NCI-H128 (cell line): Measurements from ENCODE around the gene TULP1.

Source experiments
- DNase-seq: peaks from one replicate; lab custom pipeline; 2025; ENCODE audit not compliant: unreplicated experiment; lab: John Stamatoyannopoulos, UW

The TULP1 gene

DNA sequence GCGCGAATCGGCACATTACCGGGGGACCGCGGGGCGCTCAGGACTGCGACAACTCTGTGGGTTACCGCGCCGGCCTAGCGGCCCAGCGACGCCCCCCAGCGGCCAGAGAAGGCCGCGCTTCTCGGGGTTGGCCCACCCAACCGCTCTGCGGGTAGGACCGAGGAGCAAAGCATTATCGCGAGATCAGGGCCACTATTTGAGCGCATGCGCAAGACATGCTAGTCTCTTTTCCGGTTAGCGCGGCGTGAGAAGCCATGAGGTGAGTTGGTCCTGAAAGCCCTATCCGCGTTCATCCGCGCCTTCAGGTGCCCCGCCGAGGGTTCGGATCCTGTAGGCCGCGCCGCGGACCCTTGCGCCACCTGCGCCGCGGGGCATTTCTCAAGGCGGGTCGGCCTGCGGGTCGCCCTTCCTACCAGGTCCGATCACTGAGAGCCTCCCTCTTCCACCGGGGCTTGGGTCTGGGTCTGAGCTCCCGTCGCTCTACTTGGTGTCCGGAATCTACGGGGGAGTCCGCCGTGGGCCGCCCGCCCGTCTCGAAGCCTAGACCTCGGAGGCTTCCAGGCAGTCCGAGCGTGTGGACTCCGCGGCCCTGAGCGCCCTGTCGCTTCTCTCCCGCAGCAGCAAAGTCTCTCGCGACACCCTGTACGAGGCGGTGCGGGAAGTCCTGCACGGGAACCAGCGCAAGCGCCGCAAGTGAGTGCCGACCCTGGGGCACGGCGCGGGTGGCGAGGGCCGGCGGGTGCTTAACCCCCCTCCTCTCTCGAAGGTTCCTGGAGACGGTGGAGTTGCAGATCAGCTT lies 44.3 kb downstream of the TULP1 start, which contains the start of gene RPL10A:
TSS of gene RPL10A (plus strand) at position 221 of the 799 bp plus-strand sequence. CDS start at position 255, 34 bp downstream.
- DNase-seq: peak; percentile 88

DNA sequence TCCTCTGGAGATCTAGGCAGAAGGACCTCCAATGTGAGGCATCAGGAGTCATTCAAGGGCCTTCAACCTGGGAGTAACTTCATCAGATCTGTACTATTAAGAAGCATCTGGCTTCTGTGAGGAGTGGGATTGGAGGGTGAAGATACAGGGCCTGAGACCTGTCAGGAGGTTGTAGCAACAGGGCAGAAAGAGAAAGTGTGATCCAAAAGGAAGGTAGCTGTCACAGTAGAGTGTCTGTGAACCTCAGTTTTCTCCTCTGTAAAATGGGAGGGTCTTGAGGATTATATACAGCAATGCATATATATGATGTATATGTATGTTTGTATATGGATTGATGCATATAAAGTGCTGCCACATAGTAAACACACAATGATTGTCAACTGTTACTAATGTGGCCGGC lies 47.0 kb downstream of the TULP1 start:
- no peak for DNase-seq

DNA sequence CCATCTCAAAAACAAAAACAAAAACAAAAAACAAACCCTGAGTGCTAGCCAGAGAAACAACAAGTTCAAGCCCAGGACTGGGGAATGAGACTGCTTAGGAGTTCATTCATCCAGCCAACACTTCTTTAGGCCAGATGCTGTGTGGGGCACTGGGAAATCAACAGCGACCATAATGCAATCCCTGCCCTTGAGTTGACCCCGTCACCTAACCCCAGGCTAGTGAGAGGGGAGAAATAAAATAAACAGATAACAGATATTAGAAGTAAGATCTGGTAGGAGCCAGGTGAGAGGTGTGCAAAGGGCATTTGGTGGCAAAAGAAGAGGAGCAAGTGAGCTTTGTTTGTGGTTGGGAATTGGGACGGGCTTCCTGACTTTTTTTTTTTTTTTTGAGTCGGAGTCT lies 49.4 kb downstream of the TULP1 start:
- DNase-seq: no peak

DNA sequence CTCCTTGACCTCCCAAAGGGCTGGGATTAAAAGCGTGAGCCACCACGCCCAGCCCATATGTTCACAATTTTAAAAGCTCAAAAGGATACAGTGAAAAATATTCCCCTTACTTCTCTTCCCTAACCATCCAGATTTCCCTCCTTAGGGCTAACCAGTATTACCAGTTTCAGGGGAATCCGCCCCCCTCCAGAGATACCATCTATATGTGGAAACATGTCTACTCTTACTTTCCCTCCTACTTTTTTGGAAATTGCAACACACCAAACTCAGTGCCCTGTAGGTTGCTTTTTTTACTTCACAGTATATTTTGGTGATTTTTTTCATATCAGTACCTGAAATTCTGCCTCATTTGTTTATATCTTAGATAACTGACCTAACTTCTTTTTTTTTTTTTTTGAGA lies 51.4 kb downstream of the TULP1 start:
- DNase-seq: no peak

DNA sequence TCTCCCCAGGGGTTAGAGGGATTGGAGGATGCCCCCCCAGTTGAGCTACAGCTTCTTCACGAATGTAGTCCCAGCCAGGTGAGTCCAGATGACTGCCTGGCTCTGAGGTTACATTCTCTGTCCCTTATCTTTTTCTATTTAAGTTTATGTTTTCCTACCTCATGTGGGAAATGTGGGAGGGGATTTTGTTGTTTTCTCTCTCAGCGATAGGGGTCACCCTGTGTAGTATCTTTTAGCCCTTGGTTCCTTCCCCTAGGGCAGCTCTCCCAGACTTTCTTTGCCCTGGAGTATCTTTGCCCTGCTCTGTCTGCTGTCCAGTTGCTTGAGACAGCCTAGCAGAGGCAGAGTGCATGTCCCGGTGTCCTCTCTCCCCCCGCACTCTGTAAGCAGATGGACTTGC lies 54.8 kb downstream of the TULP1 start:
- no peak for DNase-seq

DNA sequence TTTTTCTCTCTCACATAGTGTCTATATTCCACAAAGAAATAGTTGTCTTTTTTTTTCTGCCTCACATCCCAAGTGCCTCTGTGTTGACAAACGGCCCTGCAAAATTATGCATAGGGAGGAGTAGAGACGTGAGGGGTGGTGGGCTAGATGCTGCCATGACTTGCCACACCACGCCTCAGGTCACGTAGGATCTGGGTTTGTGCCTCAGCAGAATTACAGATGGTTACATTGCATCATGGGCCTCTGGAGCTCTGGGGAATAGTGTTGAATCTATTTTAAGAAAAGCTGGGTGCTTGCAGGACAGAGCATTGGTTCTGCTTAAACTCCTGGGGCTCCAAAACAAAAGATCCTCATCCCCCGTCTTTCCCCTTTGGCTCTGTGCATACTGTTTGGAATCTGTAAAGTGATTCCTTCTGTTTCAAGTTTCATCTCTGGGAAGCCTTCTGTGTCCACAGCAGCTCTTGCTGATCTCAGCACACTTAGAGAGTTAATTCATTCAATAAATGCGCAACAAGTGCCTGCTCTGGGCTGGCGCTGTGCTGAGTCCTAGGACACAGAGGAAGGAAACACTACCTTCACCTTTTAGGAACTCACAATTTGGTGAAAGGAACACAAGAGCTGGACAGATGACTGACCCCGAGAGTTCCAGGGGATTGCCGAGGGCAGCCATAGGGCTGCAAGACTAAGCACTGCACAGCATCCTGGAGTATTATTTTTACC lies 58.1 kb downstream of the TULP1 start:
- no peak for DNase-seq

DNA sequence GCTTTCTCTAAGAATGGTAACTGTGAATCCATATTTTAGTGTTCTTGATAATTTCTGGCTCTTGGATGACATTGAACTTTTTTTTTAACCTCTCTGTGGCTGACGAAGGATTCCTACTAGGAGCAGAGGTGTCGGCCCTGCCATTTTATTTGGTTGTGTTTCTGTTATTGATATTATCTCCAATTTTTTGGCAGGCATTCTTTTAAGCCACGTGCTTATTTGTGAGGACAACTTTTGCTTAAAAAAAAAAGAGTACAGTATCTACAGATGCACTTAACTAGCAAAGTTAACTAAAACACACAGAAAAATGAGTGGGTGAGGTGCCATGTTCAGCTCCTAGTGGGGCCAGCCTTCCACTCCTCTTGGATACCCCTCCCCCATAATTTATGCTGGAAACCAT lies 59.5 kb downstream of the TULP1 start:
- DNase-seq: no peak

DNA sequence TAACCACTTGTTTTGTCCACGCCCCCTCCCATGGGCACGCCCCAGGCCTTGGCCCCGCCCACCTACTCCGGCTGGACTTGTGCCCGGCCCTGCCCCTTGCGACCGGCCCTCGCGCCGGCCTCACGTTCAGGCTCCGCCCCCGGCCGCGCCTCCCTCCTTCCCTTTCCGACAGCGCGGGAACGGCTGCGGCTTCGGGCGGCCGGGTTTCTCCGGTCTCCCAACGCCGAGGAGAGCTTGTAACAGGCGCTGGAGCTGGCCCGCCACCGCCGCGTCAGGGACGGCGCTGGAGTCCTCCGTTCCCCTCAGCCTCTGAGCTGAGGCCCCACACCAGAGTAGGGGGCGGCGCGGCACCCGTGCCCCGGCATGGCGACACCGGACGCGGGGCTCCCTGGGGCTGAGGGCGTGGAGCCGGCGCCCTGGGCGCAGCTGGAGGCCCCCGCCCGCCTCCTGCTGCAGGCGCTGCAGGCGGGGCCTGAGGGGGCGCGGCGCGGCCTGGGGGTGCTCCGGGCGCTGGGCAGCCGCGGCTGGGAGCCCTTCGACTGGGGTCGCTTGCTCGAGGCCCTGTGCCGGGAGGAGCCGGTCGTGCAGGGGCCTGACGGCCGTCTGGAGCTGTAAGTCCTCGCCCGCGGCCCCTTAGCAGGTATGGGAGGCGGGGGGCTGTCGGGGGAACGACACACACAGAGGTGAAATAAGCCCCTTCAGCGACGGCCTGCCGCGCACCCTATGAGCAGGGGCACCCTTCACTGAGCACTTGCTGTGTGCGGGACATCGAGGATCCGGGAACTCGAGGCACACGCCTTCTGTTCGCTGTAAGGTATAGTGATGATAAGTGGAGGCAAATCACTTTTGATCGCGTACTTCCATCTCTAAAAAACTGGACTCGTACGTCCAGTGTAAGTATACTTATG lies 60.3 kb downstream of the TULP1 start, which contains the start of gene FANCE:
TSS of gene FANCE (plus strand) at position 156 of the 908 bp plus-strand sequence. CDS start at position 364, 208 bp downstream.
- DNase-seq: peak; percentile 77

DNA sequence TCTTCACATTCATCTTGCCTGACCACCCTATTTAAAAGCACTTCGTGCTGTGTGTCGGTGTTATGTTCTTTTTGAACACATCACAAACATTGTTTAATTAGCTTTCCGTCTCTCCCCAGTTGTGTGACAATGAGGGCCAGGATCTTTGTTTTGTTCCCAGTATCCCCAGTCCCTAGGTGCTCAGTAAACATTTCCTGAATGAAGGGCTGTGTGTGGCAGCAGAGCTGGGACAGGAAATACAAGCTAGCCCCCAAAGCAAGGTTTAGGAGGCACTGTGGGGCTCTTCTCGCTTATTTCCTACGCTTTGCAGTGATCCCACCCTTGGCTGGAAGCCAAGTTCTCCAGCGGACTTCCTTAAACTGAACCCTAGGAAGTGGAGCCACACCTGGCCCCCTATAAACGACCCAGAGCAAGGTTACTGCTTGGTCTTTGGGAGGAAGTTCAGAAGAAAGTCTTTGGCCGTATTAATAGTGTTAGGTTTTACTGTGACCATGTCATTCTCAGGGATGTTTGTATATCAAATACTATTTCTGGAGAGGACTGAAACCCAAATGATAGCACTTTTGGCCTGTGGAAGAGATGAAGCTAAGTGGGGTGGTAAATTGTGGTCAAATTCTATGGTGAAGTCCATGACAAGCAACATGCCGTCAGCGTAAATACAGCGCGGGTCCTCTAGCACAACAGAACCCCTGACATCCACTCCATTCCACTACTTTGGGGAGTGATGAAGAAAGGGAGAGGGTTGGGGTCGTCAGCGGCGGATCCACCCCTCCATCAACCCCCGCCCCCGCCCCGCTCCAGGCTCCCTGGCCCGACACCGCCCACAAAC lies 61.1 kb downstream of the TULP1 start:
- DNase-seq: no peak

DNA sequence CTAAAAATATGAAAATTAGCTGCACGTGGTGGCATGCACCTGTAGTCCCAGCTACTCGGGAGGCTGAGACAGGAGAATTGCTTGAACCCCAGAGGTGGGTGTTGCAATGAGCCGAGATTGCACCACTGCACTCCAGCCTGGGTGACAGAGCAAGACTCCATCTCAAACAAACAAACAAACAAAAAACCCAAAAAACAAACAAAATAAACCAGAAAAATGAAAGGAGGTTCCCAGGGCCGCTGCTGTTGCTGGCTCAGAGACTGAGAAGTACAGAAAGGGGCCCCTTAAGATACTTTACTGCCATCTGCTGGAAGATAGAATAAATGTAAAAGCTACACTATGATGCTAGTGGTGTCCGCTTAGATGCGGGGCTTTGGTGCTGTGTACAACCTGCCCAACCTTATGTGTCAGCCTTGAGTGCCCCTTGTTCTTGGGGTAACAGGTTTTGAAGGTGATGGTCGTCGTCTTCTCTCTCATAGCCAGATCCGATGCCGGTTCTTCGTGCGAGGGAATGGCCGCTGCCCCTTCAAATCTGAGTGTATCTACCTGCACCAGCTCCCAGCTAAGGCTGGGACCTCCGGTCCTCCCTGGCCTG lies 63.3 kb downstream of the TULP1 start:
- no peak for DNase-seq

DNA sequence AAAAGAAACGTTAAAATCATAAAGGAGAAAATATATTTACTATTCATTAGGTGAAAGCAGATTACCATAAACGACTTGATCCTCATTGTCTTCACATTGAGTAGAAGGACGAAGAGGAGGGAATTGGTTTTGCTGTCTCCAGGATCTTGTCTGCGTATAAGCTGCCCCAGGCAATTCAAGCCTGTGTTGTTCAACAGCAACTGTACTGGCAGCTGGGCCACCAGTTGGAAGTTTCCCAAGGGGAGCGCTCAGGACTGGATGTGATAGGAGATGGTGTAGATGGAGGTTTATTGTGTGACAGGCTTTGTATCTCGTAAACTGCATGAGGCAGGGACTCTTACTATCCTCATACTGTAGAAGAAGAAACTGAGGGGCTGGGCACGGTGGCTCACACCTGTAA lies 64.5 kb downstream of the TULP1 start:
- no peak for DNase-seq
